Left ventricle myocardium inferior (tissue), 1 donor: ENCODE results near the gene UBE2S. TPM values are rescaled to one million over a fixed set of nuclear protein-coding genes. Genes with fewer than 3 reads are reported as not detected.

Source experiments
- DNase-seq: peaks from one replicate; pipeline ENCODE4 v3.0.0-alpha.2; 2020
- H3K27ac ChIP-seq: fragments of 200-600 bp; replicated peaks from 2 replicates; pipeline ENCODE4 v1.8.0; 2021
- H3K27me3 ChIP-seq: fragments of 200-600 bp; 2 replicates; pipeline ENCODE4 v1.8.0; 2021; ENCODE audit warnings: low read depth
- H3K36me3 ChIP-seq: fragments of 200-600 bp; 2 replicates; pipeline ENCODE4 v1.8.0; 2021
- H3K4me1 ChIP-seq: fragments of 200-600 bp; 2 replicates; pipeline ENCODE4 v1.8.0; 2021
- H3K4me3 ChIP-seq: fragments of 200-600 bp; 2 replicates; pipeline ENCODE4 v1.8.0; 2021; ENCODE audit warnings: mild to moderate bottlenecking, moderate library complexity
- H3K9me3 ChIP-seq: fragments of 200-600 bp; replicated peaks from 2 replicates; pipeline ENCODE4 v1.8.0; 2021
- CTCF ChIP-seq: fragments of 200-600 bp; IDR thresholded peaks from 2 replicates; pipeline ENCODE4 v1.8.0; 2021; ENCODE audit warnings: antibody characterized with exemption, mild to moderate bottlenecking, borderline replicate concordance
- intact Hi-C: fragments of 100-400 bp; cut with micrococcal nuclease; formaldehyde crosslinking; loops from one replicate; pipeline ENCODE4 v1.11.0; 2022
- total RNA-seq: library from RNA; stranded (reverse); fragmentation: NEBNext Ultra II Directional; extraction: Animal tissue kit (Norgen Biotek cat#: 25700); gene quantifications from one replicate; pipeline ENCODE4 v1.2.1, GENCODE V29; 2021
- donor health status: DM: no; HTN: yes; CAD: no; lungs with severe emphysema.

The UBE2S gene
- total RNA-seq, 1 donor from 2014 or later: 33.2 TPM

- intact Hi-C loops: no loop called here
- H3K9me3 ChIP-seq: no peaks in the 10 kb centered on the region
- no peak overlapping the region for H3K27ac ChIP-seq
- TF ChIP-seq CTCF: no peak
- DNase-seq: no peak
- H3K36me3 ChIP-seq: no peaks in the 10 kb centered on the region
- peaks cover 76% of the 10 kb centered on the region for H3K27me3 ChIP-seq
- no peak overlapping the region for H3K4me3 ChIP-seq
- peaks cover 14% of the 10 kb centered on the region for H3K4me1 ChIP-seq
These were observed 49.1 kb downstream of the UBE2S start for GRCh38 chr19:55358493-55358892.

GRCh38 chr19:55355213-55355821 lies 52.3 kb downstream of the UBE2S start:
- H3K36me3 ChIP-seq: no peaks in the 10 kb centered on the region
- intact Hi-C loops: no loop called here
- peaks cover 19% of the 10 kb centered on the region for H3K4me1 ChIP-seq
- no peak for TF ChIP-seq CTCF
- DNase-seq: no peak
- H3K27me3 ChIP-seq: peaks cover 92% of the 10 kb centered on the region
- no peak overlapping the region for H3K4me3 ChIP-seq
- H3K27ac ChIP-seq: no peak overlapping the region
- no peaks in the 10 kb centered on the region for H3K9me3 ChIP-seq

GRCh38 chr19:55354698-55355212 lies 52.8 kb downstream of the UBE2S start, which contains the start of gene COX6B2:
TSS of gene COX6B2 (minus strand) at chr19:55354719. CDS start at chr19:55354521, 198 bp downstream.
- no peak for DNase-seq
- intact Hi-C loops: no loop called here
- Histone ChIP-seq H3K27ac (no peak within 1 kb of the TSS), H3K4me1 (peaks cover 19% of the 10 kb centered on the region), H3K4me3 (peak within 1 kb of the TSS; percentile 61), H3K9me3 (no peaks in the 10 kb centered on the region), H3K27me3 (peaks cover 97% of the 10 kb centered on the region), H3K36me3 (no peaks in the 10 kb centered on the region)
- no peak for TF ChIP-seq CTCF

- H3K27ac ChIP-seq: no peak overlapping the region
- TF ChIP-seq CTCF: no peak
- peaks cover 19% of the 10 kb centered on the region for H3K4me1 ChIP-seq
- intact Hi-C loops: no loop called here
- peak; percentile 65 for DNase-seq
- peaks cover 91% of the 10 kb centered on the region for H3K27me3 ChIP-seq
- no peaks in the 10 kb centered on the region for H3K36me3 ChIP-seq
- peak overlapping the region; percentile 61 for H3K4me3 ChIP-seq
- H3K9me3 ChIP-seq: no peaks in the 10 kb centered on the region
These were observed 53.5 kb downstream of the UBE2S start for GRCh38 chr19:55353803-55354697.

GRCh38 chr19:55353356-55353802 lies 54.2 kb downstream of the UBE2S start:
- Histone ChIP-seq H3K36me3 (no peaks in the 10 kb centered on the region), H3K27ac (no peak overlapping the region), H3K9me3 (no peaks in the 10 kb centered on the region), H3K4me3 (peak overlapping the region; percentile 61), H3K27me3 (peaks cover 85% of the 10 kb centered on the region), H3K4me1 (peaks cover 19% of the 10 kb centered on the region)
- TF ChIP-seq CTCF: no peak
- no peak for DNase-seq
- intact Hi-C loops: no loop called here
